ENCODE measurements around the gene LHFPL6. TPM values are rescaled to one million over a fixed set of nuclear protein-coding genes. Genes with fewer than 3 reads are reported as not detected.

LHFPL6 gene
- total and polyA plus RNA-seq, 2 experiments from 2014 or later, result 7.8 to 9.5 TPM

DNA sequence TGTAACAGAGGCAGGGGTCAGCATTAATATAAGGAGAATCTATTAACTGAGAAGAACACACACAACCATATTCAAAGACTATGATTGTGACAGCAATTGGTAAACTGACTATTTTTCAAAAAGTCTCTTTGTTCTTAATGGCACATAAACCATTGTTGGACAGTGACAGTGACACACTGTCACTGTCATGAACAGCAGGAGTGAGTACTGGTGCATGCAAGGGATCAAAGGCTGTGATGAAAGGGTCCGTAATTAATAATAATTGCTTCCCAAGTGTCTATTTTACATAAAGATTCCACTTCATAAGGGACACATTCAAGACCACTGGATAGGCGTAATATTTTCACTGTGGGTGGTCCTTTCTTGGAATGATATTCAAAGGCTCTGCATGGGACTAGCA, 50.7 kb downstream of the LHFPL6 start:
- H3K27me3 Mint-ChIP-seq (ENCODE audit: insufficient read depth, low read depth, poor library complexity), result peaks cover 4% of the 10 kb centered on the region
- Histone ChIP-seq H3K27ac (ENCODE audit: low read depth) (no peak overlapping the region), H3K9me2 (ENCODE audit: insufficient read depth) (0 out of 2 replicates have a peak, but pooled peaks cover 10% of the 10 kb centered on the region), H3K36me3 (ENCODE audit: insufficient read depth) (no peaks in the 10 kb centered on the region), H3K27me3 (ENCODE audit: insufficient read depth) (no peaks in the 10 kb centered on the region), H3K4me2 (no peak overlapping the region), H2AFZ (no peak overlapping the region), H3K4me3 (no peak overlapping the region), H3K79me2 (replicated peaks; ENCODE audit: insufficient read depth) (no peaks in the 10 kb centered on the region), H4K20me1 (replicated peaks; ENCODE audit: insufficient read depth) (no peaks in the 10 kb centered on the region), H3K4me1 (ENCODE audit: insufficient read depth) (peaks cover 3% of the 10 kb centered on the region; the same call in 1 of the 2 replicates), H3F3A (replicated peaks; ENCODE audit: low read depth) (no peaks in the 10 kb centered on the region)
- no peak for ATAC-seq
- TF ChIP-seq, protein P1, sequence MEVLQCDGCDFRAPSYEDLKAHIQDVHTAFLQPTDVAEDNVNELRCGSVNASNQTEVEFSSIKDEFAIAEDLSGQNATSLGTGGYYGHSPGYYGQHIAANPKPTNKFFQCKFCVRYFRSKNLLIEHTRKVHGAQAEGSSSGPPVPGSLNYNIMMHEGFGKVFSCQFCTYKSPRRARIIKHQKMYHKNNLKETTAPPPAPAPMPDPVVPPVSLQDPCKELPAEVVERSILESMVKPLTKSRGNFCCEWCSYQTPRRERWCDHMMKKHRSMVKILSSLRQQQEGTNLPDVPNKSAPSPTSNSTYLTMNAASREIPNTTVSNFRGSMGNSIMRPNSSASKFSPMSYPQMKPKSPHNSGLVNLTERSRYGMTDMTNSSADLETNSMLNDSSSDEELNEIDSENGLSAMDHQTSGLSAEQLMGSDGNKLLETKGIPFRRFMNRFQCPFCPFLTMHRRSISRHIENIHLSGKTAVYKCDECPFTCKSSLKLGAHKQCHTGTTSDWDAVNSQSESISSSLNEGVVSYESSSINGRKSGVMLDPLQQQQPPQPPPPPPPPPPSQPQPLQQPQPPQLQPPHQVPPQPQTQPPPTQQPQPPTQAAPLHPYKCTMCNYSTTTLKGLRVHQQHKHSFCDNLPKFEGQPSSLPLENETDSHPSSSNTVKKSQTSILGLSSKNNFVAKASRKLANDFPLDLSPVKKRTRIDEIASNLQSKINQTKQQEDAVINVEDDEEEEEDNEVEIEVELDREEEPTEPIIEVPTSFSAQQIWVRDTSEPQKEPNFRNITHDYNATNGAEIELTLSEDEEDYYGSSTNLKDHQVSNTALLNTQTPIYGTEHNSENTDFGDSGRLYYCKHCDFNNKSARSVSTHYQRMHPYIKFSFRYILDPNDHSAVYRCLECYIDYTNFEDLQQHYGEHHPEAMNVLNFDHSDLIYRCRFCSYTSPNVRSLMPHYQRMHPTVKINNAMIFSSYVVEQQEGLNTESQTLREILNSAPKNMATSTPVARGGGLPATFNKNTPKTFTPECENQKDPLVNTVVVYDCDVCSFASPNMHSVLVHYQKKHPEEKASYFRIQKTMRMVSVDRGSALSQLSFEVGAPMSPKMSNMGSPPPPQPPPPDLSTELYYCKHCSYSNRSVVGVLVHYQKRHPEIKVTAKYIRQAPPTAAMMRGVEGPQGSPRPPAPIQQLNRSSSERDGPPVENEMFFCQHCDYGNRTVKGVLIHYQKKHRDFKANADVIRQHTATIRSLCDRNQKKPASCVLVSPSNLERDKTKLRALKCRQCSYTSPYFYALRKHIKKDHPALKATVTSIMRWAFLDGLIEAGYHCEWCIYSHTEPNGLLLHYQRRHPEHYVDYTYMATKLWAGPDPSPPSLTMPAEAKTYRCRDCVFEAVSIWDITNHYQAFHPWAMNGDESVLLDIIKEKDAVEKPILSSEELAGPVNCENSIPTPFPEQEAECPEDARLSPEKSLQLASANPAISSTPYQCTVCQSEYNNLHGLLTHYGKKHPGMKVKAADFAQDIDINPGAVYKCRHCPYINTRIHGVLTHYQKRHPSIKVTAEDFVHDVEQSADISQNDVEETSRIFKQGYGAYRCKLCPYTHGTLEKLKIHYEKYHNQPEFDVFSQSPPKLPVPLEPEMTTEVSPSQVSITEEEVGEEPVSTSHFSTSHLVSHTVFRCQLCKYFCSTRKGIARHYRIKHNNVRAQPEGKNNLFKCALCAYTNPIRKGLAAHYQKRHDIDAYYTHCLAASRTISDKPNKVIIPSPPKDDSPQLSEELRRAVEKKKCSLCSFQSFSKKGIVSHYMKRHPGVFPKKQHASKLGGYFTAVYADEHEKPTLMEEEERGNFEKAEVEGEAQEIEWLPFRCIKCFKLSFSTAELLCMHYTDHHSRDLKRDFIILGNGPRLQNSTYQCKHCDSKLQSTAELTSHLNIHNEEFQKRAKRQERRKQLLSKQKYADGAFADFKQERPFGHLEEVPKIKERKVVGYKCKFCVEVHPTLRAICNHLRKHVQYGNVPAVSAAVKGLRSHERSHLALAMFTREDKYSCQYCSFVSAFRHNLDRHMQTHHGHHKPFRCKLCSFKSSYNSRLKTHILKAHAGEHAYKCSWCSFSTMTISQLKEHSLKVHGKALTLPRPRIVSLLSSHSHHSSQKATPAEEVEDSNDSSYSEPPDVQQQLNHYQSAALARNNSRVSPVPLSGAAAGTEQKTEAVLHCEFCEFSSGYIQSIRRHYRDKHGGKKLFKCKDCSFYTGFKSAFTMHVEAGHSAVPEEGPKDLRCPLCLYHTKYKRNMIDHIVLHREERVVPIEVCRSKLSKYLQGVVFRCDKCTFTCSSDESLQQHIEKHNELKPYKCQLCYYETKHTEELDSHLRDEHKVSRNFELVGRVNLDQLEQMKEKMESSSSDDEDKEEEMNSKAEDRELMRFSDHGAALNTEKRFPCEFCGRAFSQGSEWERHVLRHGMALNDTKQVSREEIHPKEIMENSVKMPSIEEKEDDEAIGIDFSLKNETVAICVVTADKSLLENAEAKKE (CRISPR knock-in tag; IDR thresholded peaks at IDR 0.05), result no peak
- TF ChIP-seq NANOG (IDR thresholded peaks at IDR 0.05; ENCODE audit: borderline replicate concordance) (no peak), STAT1 (IDR thresholded peaks at IDR 0.05; ENCODE audit: unreplicated experiment) (no peak), EZH2 (IDR thresholded peaks at IDR 0.05; ENCODE audit: low read depth, unreplicated experiment) (no peak), ZNF331 (CRISPR knock-in tag; IDR thresholded peaks at IDR 0.05; ENCODE audit: low read depth) (no peak)
- no peaks in the 10 kb centered on the region; the same call in 2 of the 3 replicates for H3K9me3 Mint-ChIP-seq
- H3K4me1 Mint-ChIP-seq, result peaks cover 12% of the 10 kb centered on the region; the same call in 2 of the 3 replicates
- H3K36me3 Mint-ChIP-seq (ENCODE audit: low read depth), result no peaks in the 10 kb centered on the region
- DNase-seq (ENCODE audit: low spot score), result no peak
- no peak overlapping the region for H3K27ac Mint-ChIP-seq
- no peak overlapping the region for H3K4me3 Mint-ChIP-seq

DNA sequence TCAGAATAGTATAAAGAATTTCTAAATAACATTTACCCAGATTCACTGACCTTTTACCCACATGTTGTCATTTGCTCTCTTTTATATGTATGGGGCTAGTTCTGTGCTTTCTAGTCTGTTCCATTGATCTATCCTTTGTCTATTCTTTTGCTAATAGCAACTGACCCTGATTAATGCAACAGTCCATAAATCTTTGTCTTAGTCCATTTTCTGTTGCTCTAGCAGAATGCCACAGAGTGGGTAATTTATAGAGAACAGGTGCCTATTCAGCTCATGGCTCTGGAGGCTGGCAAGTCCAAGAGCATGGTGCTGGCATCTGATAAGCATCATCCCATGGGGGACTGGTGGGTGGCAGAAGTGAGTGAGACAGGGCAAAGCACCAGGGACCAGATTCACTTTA, 52.1 kb downstream of the LHFPL6 start:
- H3K27ac Mint-ChIP-seq, result no peak overlapping the region
- Histone ChIP-seq H3K79me2 (replicated peaks; ENCODE audit: insufficient read depth) (no peaks in the 10 kb centered on the region), H3K4me2 (no peak overlapping the region), H4K20me1 (replicated peaks; ENCODE audit: insufficient read depth) (no peaks in the 10 kb centered on the region), H3K36me3 (ENCODE audit: insufficient read depth) (no peaks in the 10 kb centered on the region), H3K27me3 (ENCODE audit: insufficient read depth) (no peaks in the 10 kb centered on the region), H3K4me3 (no peak overlapping the region), H2AFZ (no peak overlapping the region), H3K9me2 (ENCODE audit: insufficient read depth) (0 out of 2 replicates have a peak, but pooled peaks cover 3% of the 10 kb centered on the region), H3K4me1 (ENCODE audit: insufficient read depth) (peaks cover 14% of the 10 kb centered on the region), H3F3A (replicated peaks; ENCODE audit: low read depth) (no peaks in the 10 kb centered on the region), H3K27ac (ENCODE audit: low read depth) (no peak overlapping the region)
- no peak for ATAC-seq
- peaks cover 21% of the 10 kb centered on the region for H3K4me1 Mint-ChIP-seq
- H3K27me3 Mint-ChIP-seq (ENCODE audit: insufficient read depth, low read depth, poor library complexity), result peaks cover 4% of the 10 kb centered on the region
- H3K36me3 Mint-ChIP-seq (ENCODE audit: low read depth), result no peaks in the 10 kb centered on the region
- no peak for DNase-seq (ENCODE audit: low spot score)
- no peaks in the 10 kb centered on the region for H3K9me3 Mint-ChIP-seq
- no peak overlapping the region for H3K4me3 Mint-ChIP-seq
- TF ChIP-seq, protein P2, sequence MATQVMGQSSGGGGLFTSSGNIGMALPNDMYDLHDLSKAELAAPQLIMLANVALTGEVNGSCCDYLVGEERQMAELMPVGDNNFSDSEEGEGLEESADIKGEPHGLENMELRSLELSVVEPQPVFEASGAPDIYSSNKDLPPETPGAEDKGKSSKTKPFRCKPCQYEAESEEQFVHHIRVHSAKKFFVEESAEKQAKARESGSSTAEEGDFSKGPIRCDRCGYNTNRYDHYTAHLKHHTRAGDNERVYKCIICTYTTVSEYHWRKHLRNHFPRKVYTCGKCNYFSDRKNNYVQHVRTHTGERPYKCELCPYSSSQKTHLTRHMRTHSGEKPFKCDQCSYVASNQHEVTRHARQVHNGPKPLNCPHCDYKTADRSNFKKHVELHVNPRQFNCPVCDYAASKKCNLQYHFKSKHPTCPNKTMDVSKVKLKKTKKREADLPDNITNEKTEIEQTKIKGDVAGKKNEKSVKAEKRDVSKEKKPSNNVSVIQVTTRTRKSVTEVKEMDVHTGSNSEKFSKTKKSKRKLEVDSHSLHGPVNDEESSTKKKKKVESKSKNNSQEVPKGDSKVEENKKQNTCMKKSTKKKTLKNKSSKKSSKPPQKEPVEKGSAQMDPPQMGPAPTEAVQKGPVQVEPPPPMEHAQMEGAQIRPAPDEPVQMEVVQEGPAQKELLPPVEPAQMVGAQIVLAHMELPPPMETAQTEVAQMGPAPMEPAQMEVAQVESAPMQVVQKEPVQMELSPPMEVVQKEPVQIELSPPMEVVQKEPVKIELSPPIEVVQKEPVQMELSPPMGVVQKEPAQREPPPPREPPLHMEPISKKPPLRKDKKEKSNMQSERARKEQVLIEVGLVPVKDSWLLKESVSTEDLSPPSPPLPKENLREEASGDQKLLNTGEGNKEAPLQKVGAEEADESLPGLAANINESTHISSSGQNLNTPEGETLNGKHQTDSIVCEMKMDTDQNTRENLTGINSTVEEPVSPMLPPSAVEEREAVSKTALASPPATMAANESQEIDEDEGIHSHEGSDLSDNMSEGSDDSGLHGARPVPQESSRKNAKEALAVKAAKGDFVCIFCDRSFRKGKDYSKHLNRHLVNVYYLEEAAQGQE (IDR thresholded peaks at IDR 0.05; ENCODE audit: unreplicated experiment), result no peak
- TF ChIP-seq EZH2 (IDR thresholded peaks at IDR 0.05; ENCODE audit: low read depth, unreplicated experiment) (no peak), ZNF114 (CRISPR knock-in tag; IDR thresholded peaks at IDR 0.05) (no peak), STAT1 (IDR thresholded peaks at IDR 0.05; ENCODE audit: unreplicated experiment) (no peak), NANOG (IDR thresholded peaks at IDR 0.05; ENCODE audit: borderline replicate concordance) (no peak), POLR2AphosphoS5 (IDR thresholded peaks at IDR 0.05; ENCODE audit: low read depth) (no peak)
- TF ChIP-seq, protein P3, sequence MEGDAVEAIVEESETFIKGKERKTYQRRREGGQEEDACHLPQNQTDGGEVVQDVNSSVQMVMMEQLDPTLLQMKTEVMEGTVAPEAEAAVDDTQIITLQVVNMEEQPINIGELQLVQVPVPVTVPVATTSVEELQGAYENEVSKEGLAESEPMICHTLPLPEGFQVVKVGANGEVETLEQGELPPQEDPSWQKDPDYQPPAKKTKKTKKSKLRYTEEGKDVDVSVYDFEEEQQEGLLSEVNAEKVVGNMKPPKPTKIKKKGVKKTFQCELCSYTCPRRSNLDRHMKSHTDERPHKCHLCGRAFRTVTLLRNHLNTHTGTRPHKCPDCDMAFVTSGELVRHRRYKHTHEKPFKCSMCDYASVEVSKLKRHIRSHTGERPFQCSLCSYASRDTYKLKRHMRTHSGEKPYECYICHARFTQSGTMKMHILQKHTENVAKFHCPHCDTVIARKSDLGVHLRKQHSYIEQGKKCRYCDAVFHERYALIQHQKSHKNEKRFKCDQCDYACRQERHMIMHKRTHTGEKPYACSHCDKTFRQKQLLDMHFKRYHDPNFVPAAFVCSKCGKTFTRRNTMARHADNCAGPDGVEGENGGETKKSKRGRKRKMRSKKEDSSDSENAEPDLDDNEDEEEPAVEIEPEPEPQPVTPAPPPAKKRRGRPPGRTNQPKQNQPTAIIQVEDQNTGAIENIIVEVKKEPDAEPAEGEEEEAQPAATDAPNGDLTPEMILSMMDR (conservative IDR thresholded peaks at IDR 0.05; ENCODE audit: low read depth in 2 of 2), result no peak

Data from GM23338 (cell line).